ENCODE measurements around the gene SHROOM3.

Gene SHROOM3

GRCh38 chr4:76670631-76671030 lies 235.6 kb downstream of the SHROOM3 start:
- TF ChIP-seq CEBPB (IDR thresholded peaks at IDR 0.05), result no peak
- no peak for TF ChIP-seq TAF1 (IDR thresholded peaks at IDR 0.05; ENCODE audit: low read depth)
- TF ChIP-seq EGR1 (IDR thresholded peaks at IDR 0.05), result no peak
- TF ChIP-seq RAD21 (IDR thresholded peaks at IDR 0.05; ENCODE audit: low read depth), result no peak
- TF ChIP-seq TEAD4 (IDR thresholded peaks at IDR 0.05), result no peak
- TF ChIP-seq USF1 (IDR thresholded peaks at IDR 0.05), result no peak
- TF ChIP-seq MAX (IDR thresholded peaks at IDR 0.05), result no peak
- no peak for TF ChIP-seq YY1 (IDR thresholded peaks at IDR 0.05; ENCODE audit: low read depth)
- no peak for TF ChIP-seq CREB1 (IDR thresholded peaks at IDR 0.05; ENCODE audit: low read depth)
- TF ChIP-seq FOXM1 (IDR thresholded peaks at IDR 0.05; ENCODE audit: borderline replicate concordance, low read depth), result no peak
- TF ChIP-seq ZBTB7A (IDR thresholded peaks at IDR 0.05; ENCODE audit: low read depth), result no peak
- TF ChIP-seq NFIC (IDR thresholded peaks at IDR 0.05), result no peak

DNA sequence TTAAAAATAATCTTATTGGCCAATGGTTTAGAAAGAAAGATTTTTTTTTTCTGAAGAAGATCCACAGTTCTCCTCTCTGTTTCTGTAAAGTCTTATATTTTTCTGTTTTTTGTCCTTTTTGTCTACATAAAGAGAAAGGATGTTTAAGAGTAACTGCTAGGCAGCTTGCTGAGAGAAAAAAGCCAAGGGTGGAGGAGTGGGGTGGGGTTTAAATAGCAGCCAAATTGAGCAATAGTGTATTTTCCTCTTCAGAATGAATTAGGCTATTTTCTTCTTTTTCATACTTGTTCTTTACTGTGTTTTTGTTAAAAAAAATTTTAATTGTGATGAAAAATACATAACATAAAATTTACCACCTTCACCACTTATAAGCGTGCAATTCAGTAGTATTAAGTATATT lies 238.3 kb downstream of the SHROOM3 start:
- no peak for TF ChIP-seq YY1 (IDR thresholded peaks at IDR 0.05; ENCODE audit: low read depth)
- no peak for TF ChIP-seq TAF1 (IDR thresholded peaks at IDR 0.05; ENCODE audit: low read depth)

DNA sequence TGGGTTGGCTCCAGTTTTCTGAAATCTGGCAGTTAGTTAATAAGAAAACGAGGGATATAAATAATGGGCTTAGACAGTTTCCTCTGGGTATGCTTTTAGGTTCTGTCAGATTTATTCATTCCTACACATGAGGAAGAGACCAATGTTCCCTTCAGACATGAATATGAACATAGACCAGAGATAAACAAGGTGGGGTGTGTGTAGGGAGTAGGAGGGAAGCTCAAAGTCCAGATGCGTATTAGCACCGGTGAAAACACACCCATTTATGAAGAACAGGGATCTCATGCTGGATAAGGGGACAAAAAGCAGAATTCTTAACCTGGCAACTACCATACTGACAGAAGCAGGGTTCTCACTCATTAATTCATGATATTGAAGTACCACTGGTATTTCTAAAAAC lies 240.0 kb downstream of the SHROOM3 start:
- TF ChIP-seq EP300 (IDR thresholded peaks at IDR 0.05; ENCODE audit: borderline replicate concordance) (no peak), NFIC (IDR thresholded peaks at IDR 0.05) (no peak), TAF1 (IDR thresholded peaks at IDR 0.05; ENCODE audit: low read depth) (no peak), TCF12 (IDR thresholded peaks at IDR 0.05; ENCODE audit: low read depth) (no peak), YY1 (IDR thresholded peaks at IDR 0.05; ENCODE audit: low read depth) (no peak), RAD21 (IDR thresholded peaks at IDR 0.05; ENCODE audit: low read depth) (no peak), ZBTB7A (IDR thresholded peaks at IDR 0.05; ENCODE audit: low read depth) (no peak), MAX (IDR thresholded peaks at IDR 0.05) (no peak), CEBPB (IDR thresholded peaks at IDR 0.05) (no peak)

DNA sequence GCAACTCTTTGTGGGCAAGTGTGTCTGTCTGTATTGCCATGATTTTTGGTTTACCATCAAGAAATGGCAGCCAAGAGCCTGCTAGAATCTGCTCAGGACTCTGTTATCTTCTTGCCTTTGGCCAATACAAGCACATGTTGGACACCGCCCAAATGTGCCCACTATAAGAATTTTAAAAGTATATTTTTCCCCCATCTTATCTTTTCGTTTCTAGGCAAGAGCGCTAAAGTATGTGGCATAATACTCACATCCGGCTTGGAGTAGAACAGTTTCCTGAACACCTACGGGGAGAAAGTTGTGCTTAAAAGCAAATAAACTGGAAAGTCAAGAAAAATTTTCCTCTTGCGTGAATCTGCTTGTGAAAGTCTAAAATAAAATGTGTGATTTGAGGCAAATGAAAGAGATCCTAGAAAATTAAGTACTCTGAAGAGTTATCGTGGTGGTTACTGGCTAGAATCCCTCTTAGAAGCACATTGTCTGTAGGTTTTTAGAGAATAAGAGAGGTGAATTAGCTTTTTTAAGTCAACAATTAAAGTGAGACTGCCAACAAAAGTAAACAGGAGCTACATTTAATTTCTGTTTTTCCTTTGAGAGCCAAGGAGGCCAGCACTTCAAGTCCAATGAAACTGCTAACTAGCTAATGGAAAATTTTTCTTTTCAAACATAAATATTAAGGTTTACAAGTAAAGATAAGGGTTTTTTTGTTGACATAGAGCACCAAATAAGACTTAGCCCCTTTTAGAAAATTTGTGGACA lies 242.7 kb downstream of the SHROOM3 start:
- TF ChIP-seq TAF1 (IDR thresholded peaks at IDR 0.05; ENCODE audit: low read depth), result no peak
- TF ChIP-seq RAD21 (IDR thresholded peaks at IDR 0.05; ENCODE audit: low read depth), result no peak
- no peak for TF ChIP-seq EP300 (IDR thresholded peaks at IDR 0.05; ENCODE audit: borderline replicate concordance)
- no peak for TF ChIP-seq TCF12 (IDR thresholded peaks at IDR 0.05; ENCODE audit: low read depth)
- TF ChIP-seq YY1 (IDR thresholded peaks at IDR 0.05; ENCODE audit: low read depth), result no peak
- TF ChIP-seq MAX (IDR thresholded peaks at IDR 0.05), result no peak
- TF ChIP-seq USF1 (IDR thresholded peaks at IDR 0.05), result no peak
- no peak for TF ChIP-seq TEAD4 (IDR thresholded peaks at IDR 0.05)
- no peak for TF ChIP-seq ZBTB7A (IDR thresholded peaks at IDR 0.05; ENCODE audit: low read depth)
- TF ChIP-seq REST (IDR thresholded peaks at IDR 0.05; ENCODE audit: low read depth), result no peak
- no peak for TF ChIP-seq CREB1 (IDR thresholded peaks at IDR 0.05; ENCODE audit: low read depth)
- TF ChIP-seq EGR1 (IDR thresholded peaks at IDR 0.05), result no peak
- no peak for TF ChIP-seq NFIC (IDR thresholded peaks at IDR 0.05)

GRCh38 chr4:76679691-76680090 lies 244.7 kb downstream of the SHROOM3 start:
- no peak for TF ChIP-seq TCF12 (IDR thresholded peaks at IDR 0.05; ENCODE audit: low read depth)
- no peak for TF ChIP-seq MAX (IDR thresholded peaks at IDR 0.05)
- no peak for TF ChIP-seq USF1 (IDR thresholded peaks at IDR 0.05)
- no peak for TF ChIP-seq NFIC (IDR thresholded peaks at IDR 0.05)
- TF ChIP-seq RAD21 (IDR thresholded peaks at IDR 0.05; ENCODE audit: low read depth), result no peak
- no peak for TF ChIP-seq TAF1 (IDR thresholded peaks at IDR 0.05; ENCODE audit: low read depth)
- TF ChIP-seq EP300 (IDR thresholded peaks at IDR 0.05; ENCODE audit: borderline replicate concordance), result no peak
- no peak for TF ChIP-seq TEAD4 (IDR thresholded peaks at IDR 0.05)
- no peak for TF ChIP-seq CEBPB (IDR thresholded peaks at IDR 0.05)
- no peak for TF ChIP-seq EGR1 (IDR thresholded peaks at IDR 0.05)
- no peak for TF ChIP-seq YY1 (IDR thresholded peaks at IDR 0.05; ENCODE audit: low read depth)
- TF ChIP-seq ZBTB7A (IDR thresholded peaks at IDR 0.05; ENCODE audit: low read depth), result no peak
- TF ChIP-seq FOXM1 (IDR thresholded peaks at IDR 0.05; ENCODE audit: borderline replicate concordance, low read depth), result no peak
- TF ChIP-seq REST (IDR thresholded peaks at IDR 0.05; ENCODE audit: low read depth), result no peak
- no peak for TF ChIP-seq CREB1 (IDR thresholded peaks at IDR 0.05; ENCODE audit: low read depth)

Data from Ishikawa (cell line).